Vagina (tissue), 2 donors: Measurements from ENCODE around the gene PDE3B.

Source experiments
- POLR2A ChIP-seq, 2 donors: fragments of 450-650 bp; IDR thresholded peaks; one replicate each; pipeline ENCODE4 v1.6.1; 2017; ENCODE audit warnings: antibody characterized with exemption in 2 of 2, mild to moderate bottlenecking in 2 of 2, moderate library complexity in 2 of 2
- POLR2AphosphoS5 ChIP-seq, 2 donors: sonication (generic); formaldehyde crosslinking; IDR thresholded peaks; one replicate each; pipeline ENCODE4 v1.9.0; 2017; ENCODE audit warnings: antibody characterized with exemption in 2 of 2, mild to moderate bottlenecking in 2 of 2, low read depth in 1 of 2; ENCODE audit not compliant: insufficient read depth in 1 of 2
- TF ChIP-seq, protein P1 (sequence below), 3 experiments: fragments of 450-650 bp in 2 of 3; fragments of 200-600 bp in 1 of 3; sonication (generic) in 1 of 3; IDR thresholded peaks; one replicate each; pipeline ENCODE4 v1.5.1; 2017 to 2019; ENCODE audit warnings: antibody characterized with exemption in 3 of 3, mild to moderate bottlenecking in 2 of 3, moderate library complexity in 2 of 3

DNA sequence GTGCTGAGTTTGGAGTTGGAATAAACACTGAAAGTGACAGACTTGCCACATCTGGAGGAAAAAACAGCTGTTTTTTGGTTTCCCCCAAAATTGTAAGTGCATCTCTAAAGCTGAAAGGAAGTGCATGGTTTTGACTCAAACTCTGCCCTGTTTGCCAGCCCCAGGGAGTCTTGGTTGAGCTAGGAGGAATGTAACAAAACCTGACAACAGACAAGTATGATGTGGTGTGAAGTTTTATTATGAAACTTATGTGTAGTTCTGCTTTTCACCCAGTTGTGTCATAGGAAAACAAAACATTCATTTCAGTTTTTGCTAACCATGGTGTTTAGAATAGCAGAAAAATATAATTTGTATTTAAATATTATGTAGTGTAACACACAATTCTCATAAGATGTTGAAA is 31.7 kb upstream of the PDE3B start:
- TF ChIP-seq, protein P1, sequence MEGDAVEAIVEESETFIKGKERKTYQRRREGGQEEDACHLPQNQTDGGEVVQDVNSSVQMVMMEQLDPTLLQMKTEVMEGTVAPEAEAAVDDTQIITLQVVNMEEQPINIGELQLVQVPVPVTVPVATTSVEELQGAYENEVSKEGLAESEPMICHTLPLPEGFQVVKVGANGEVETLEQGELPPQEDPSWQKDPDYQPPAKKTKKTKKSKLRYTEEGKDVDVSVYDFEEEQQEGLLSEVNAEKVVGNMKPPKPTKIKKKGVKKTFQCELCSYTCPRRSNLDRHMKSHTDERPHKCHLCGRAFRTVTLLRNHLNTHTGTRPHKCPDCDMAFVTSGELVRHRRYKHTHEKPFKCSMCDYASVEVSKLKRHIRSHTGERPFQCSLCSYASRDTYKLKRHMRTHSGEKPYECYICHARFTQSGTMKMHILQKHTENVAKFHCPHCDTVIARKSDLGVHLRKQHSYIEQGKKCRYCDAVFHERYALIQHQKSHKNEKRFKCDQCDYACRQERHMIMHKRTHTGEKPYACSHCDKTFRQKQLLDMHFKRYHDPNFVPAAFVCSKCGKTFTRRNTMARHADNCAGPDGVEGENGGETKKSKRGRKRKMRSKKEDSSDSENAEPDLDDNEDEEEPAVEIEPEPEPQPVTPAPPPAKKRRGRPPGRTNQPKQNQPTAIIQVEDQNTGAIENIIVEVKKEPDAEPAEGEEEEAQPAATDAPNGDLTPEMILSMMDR (IDR thresholded peaks at IDR 0.05) = no peak
- TF ChIP-seq POLR2A (IDR thresholded peaks at IDR 0.05) (no peak), POLR2AphosphoS5 (IDR thresholded peaks at IDR 0.05; ENCODE audit: insufficient read depth in 1 of 2, low read depth in 1 of 2) (no peak)
